ENCODE data around the gene SYPL1. TPM values are rescaled to one million over a fixed set of nuclear protein-coding genes. Genes with fewer than 3 reads are reported as not detected.

Gene SYPL1
- total RNA-seq, 1 experiment from 2014 or later, result 78.0 TPM

GRCh38 chr7:106117786-106118544, 5.9 kb upstream of the SYPL1 start:
- Histone ChIP-seq H3K4me2 (ENCODE audit: low read length) (no peak overlapping the region), H3K4me1 (ENCODE audit: control insufficient read depth in 1 of 2, insufficient read depth in 2 of 2, low read length in 2 of 2) (peaks cover 0 to 7% of the 10 kb centered on the region in 2 experiments; a peak in 3 of 4 replicates), H3K27ac (ENCODE audit: low read depth, low read length) (no peak overlapping the region), H3K9me3 (ENCODE audit: control insufficient read depth in 1 of 2, insufficient read depth in 1 of 2, low read depth in 1 of 2, low read length in 2 of 2) (no peaks in the 10 kb centered on the region), H3K9ac (ENCODE audit: low read length) (no peak overlapping the region), H3K79me2 (ENCODE audit: insufficient read depth, low read length) (no peaks in the 10 kb centered on the region), H3K4me3 (replicated peaks in 1 of 2; ENCODE audit: low read depth in 1 of 2, low read length in 2 of 2) (no peak overlapping the region), H3K36me3 (ENCODE audit: control insufficient read depth in 1 of 2, insufficient read depth in 2 of 2, low read length in 2 of 2) (no peaks in the 10 kb centered on the region), H4K20me1 (ENCODE audit: insufficient read depth) (no peaks in the 10 kb centered on the region), H3K9me2 (ENCODE audit: insufficient read depth) (no peaks in the 10 kb centered on the region), H2AFZ (ENCODE audit: low read depth, low read length, poor library complexity, severe bottlenecking) (no peak overlapping the region), H3K27me3 (ENCODE audit: insufficient read depth, low read length) (no peaks in the 10 kb centered on the region)
- ChIA-PET POLR2A (no interaction called here), RAD21 (ENCODE audit: low non-redundant PET in 1 of 2, low total read pairs in 2 of 2, uncharacterized antibody in 2 of 2, unreplicated experiment in 2 of 2) (no interaction called here), CTCF (no interaction called here)
- intact Hi-C loops (cut with micrococcal nuclease), result no loop called here
- DNase-seq (ENCODE audit: low read depth, low spot score), result no peak
- ATAC-seq, result no peak
- BruUV-seq (replicated peaks), result no TSS peak
- TF ChIP-seq YY1 (IDR thresholded peaks at IDR 0.05; ENCODE audit: extremely low read depth, insufficient replicate concordance, low read depth, low read length), result no peak
- no peak for TF ChIP-seq FOSL1 (IDR thresholded peaks at IDR 0.05; ENCODE audit: low read depth)
- no peak for TF ChIP-seq REST (IDR thresholded peaks at IDR 0.05; ENCODE audit: low read depth)
- no peak for TF ChIP-seq SRF (IDR thresholded peaks at IDR 0.05; ENCODE audit: low read depth)
- TF ChIP-seq ZBTB33 (IDR thresholded peaks at IDR 0.05; ENCODE audit: extremely low read depth, insufficient replicate concordance, low read length), result no peak
- TF ChIP-seq ZFX (IDR thresholded peaks at IDR 0.05), result no peak
- no peak for TF ChIP-seq CTCF (IDR thresholded peaks at IDR 0.05 in 2 of 3, conservative IDR thresholded peaks at IDR 0.05 in 1 of 3; ENCODE audit: borderline replicate concordance in 1 of 3, insufficient read depth in 1 of 3, low read depth in 2 of 3, low read length in 2 of 3)
- TF ChIP-seq POLR2AphosphoS5 (IDR thresholded peaks at IDR 0.05; ENCODE audit: low read depth, low read length), result no peak
- no peak for TF ChIP-seq TCF7L2 (IDR thresholded peaks at IDR 0.05; ENCODE audit: borderline replicate concordance, extremely low read depth, insufficient read depth, insufficient read length)
- no peak for TF ChIP-seq JUND (IDR thresholded peaks at IDR 0.05)
- no peak for TF ChIP-seq SIN3A (IDR thresholded peaks at IDR 0.05; ENCODE audit: low read depth)
- TF ChIP-seq RAD21 (IDR thresholded peaks at IDR 0.05; ENCODE audit: low read depth), result no peak
- TF ChIP-seq POLR2A (IDR thresholded peaks at IDR 0.05; ENCODE audit: borderline replicate concordance, extremely low read depth, insufficient read depth, insufficient read length), result no peak
- no peak for TF ChIP-seq EGR1 (IDR thresholded peaks at IDR 0.05; ENCODE audit: low read depth)
- no peak for TF ChIP-seq EZH2 (IDR thresholded peaks at IDR 0.05)
- TF ChIP-seq EZH2phosphoT487 (IDR thresholded peaks at IDR 0.05; ENCODE audit: borderline replicate concordance), result no peak
- no peak for TF ChIP-seq MAX (IDR thresholded peaks at IDR 0.05)
- no peak for TF ChIP-seq ELF1 (IDR thresholded peaks at IDR 0.05; ENCODE audit: borderline replicate concordance, low read depth)
- TF ChIP-seq CEBPB (IDR thresholded peaks at IDR 0.05; ENCODE audit: low read depth), result no peak

All from HCT116 (cell line).